HepG2 (cell line): ENCODE data around the gene THBS4.

Source experiments
- CBX2 ChIP-seq, 2 experiments: fragments of 200-600 bp in 1 of 2; sonication (generic); formaldehyde crosslinking in 1 of 2; IDR thresholded peaks; 2 replicates each; pipeline versions ENCODE4 v1.7.0 to v1.8.1; 2018 to 2022; ENCODE audit warnings: low read depth in 2 of 2, low read length in 1 of 2, mild to moderate bottlenecking in 1 of 2, missing genetic modification reagents in 1 of 2
- CREB1 ChIP-seq, 2 experiments: fragments of 450-650 bp in 1 of 2; IDR thresholded peaks; 2 replicates each; pipeline ENCODE4 v1.6.1; 2016 to 2017; ENCODE audit warnings: control low read depth in 1 of 2, mild to moderate bottlenecking in 1 of 2, missing compliant biosample characterization in 1 of 2, missing genetic modification characterization in 1 of 2
- CTCF ChIP-seq: sonication (generic); formaldehyde crosslinking; IDR thresholded peaks from 2 replicates; pipeline ENCODE4 v1.5.0; 2020; ENCODE audit warnings: mild to moderate bottlenecking, missing genetic modification reagents, moderate library complexity
- MEIS2 ChIP-seq: sonication (generic); formaldehyde crosslinking; IDR thresholded peaks from 2 replicates; pipeline ENCODE4 v1.9.0; 2021; ENCODE audit warnings: mild to moderate bottlenecking, missing genetic modification reagents
- PLSCR1 ChIP-seq: sonication (generic); formaldehyde crosslinking; IDR thresholded peaks from 2 replicates; pipeline ENCODE4 v1.5.0; 2020; ENCODE audit warnings: missing genetic modification reagents, mild to moderate bottlenecking, borderline replicate concordance
- POLR2G ChIP-seq: fragments of 200-400 bp; formaldehyde crosslinking; IDR thresholded peaks from 2 replicates; pipeline ENCODE4 v1.6.1; 2018; ENCODE audit warnings: mild to moderate bottlenecking, low read depth, low read length, moderate library complexity
- SETDB1 ChIP-seq: sonication (generic); formaldehyde crosslinking; IDR thresholded peaks from 2 replicates; pipeline ENCODE4 v1.5.1; 2020; ENCODE audit warnings: missing genetic modification reagents, mild to moderate bottlenecking, borderline replicate concordance
- SP2 ChIP-seq: sonication (generic); formaldehyde crosslinking; IDR thresholded peaks from 2 replicates; pipeline ENCODE4 v1.5.1; 2020; ENCODE audit warnings: mild to moderate bottlenecking, missing genetic modification reagents
- YY1 ChIP-seq: IDR thresholded peaks from 2 replicates; pipeline ENCODE4 v1.6.1; 2011; ENCODE audit warnings: low read length, low read depth, moderate library complexity, mild to moderate bottlenecking; ENCODE audit not compliant: insufficient read depth, insufficient replicate concordance
- ZBTB4 ChIP-seq: sonication (generic); formaldehyde crosslinking; IDR thresholded peaks from 2 replicates; pipeline ENCODE4 v1.4.0; 2020; ENCODE audit warnings: missing genetic modification reagents, mild to moderate bottlenecking, borderline replicate concordance
- ZNF142 ChIP-seq: sonication (generic); formaldehyde crosslinking; IDR thresholded peaks from 2 replicates; pipeline ENCODE4 v1.4.0; 2020; ENCODE audit warnings: missing genetic modification reagents
- ZNF75D ChIP-seq: sonication (generic); formaldehyde crosslinking; IDR thresholded peaks from 2 replicates; pipeline ENCODE4 v1.8.1; 2023; ENCODE audit warnings: missing genetic modification reagents, mild to moderate bottlenecking, borderline replicate concordance

GRCh38 chr5:80059354-80059980 is 24.3 kb downstream of the THBS4 start:
- TF ChIP-seq PLSCR1 (CRISPR knock-in tag) (no peak), YY1 (no peak), CTCF (CRISPR knock-in tag) (no peak), ZNF75D (no peak), MEIS2 (CRISPR knock-in tag) (no peak), SETDB1 (CRISPR knock-in tag) (no peak), CBX2 (IDR thresholded peaks at IDR 0.05; ENCODE audit: low read depth, low read length) (no peak), CBX2 (CRISPR knock-in tag; IDR thresholded peaks at IDR 0.05; ENCODE audit: low read depth) (no peak), ZBTB4 (no peak), SP2 (CRISPR knock-in tag) (no peak), POLR2G (no peak), CREB1 (IDR thresholded peaks at IDR 0.05) (no peak), CREB1 (CRISPR knock-in tag; IDR thresholded peaks at IDR 0.05) (no peak), ZNF142 (no peak)
